GM23338 (cell line): ENCODE measurements around the gene CYTIP. TPM values are rescaled to one million over a fixed set of nuclear protein-coding genes. Genes with fewer than 3 reads are reported as not detected.

ENCODE experiments used
- ATAC-seq: fragments of 200-7000 bp; cut with Tn5 transposase; 3 replicates; pipeline ENCODE4 v1.9.1; 2020
- DNase-seq: peaks from one replicate; pipeline ENCODE4 v3.0.0-alpha.2; 2015; ENCODE audit warnings: low spot score
- H2AFZ ChIP-seq: fragments of 200-600 bp; sonication (generic); 2 replicates; pipeline ENCODE4 v1.8.0; 2016; ENCODE audit warnings: antibody characterized with exemption, mild to moderate bottlenecking, moderate library complexity
- H3F3A ChIP-seq: fragments of 200-600 bp; sonication (generic); replicated peaks from 2 replicates; pipeline ENCODE4 v1.8.0; 2017; ENCODE audit warnings: antibody characterized with exemption, mixed run types, low read depth
- H3K27ac ChIP-seq: fragments of 200-600 bp; sonication (generic); 2 replicates; pipeline ENCODE4 v1.6.1; 2016; ENCODE audit warnings: low read depth
- H3K27me3 ChIP-seq: fragments of 200-600 bp; sonication (generic); 2 replicates; pipeline ENCODE4 v1.8.0; 2016; ENCODE audit warnings: mild to moderate bottlenecking, mixed run types, moderate library complexity; ENCODE audit not compliant: insufficient read depth
- H3K36me3 ChIP-seq: fragments of 200-600 bp; sonication (generic); 2 replicates; pipeline ENCODE4 v1.8.0; 2016; ENCODE audit warnings: mild to moderate bottlenecking; ENCODE audit not compliant: insufficient read depth
- H3K4me1 ChIP-seq: fragments of 200-600 bp; sonication (generic); 2 replicates; pipeline ENCODE4 v1.8.0; 2016; ENCODE audit warnings: mild to moderate bottlenecking, moderate library complexity; ENCODE audit not compliant: insufficient read depth
- H3K4me2 ChIP-seq: fragments of 200-600 bp; sonication (generic); 2 replicates; pipeline ENCODE4 v1.7.1; 2017; ENCODE audit warnings: mixed run types
- H3K4me3 ChIP-seq: fragments of 200-600 bp; sonication (generic); 2 replicates; pipeline ENCODE4 v1.6.1; 2016; ENCODE audit warnings: mixed run types
- H3K79me2 ChIP-seq: fragments of 200-600 bp; sonication (generic); replicated peaks from 2 replicates; pipeline ENCODE4 v1.8.0; 2017; ENCODE audit warnings: mild to moderate bottlenecking; ENCODE audit not compliant: insufficient read depth
- H3K9me2 ChIP-seq: fragments of 200-600 bp; sonication (generic); 2 replicates; pipeline ENCODE4 v1.8.0; 2017; ENCODE audit not compliant: insufficient read depth
- H4K20me1 ChIP-seq: fragments of 200-600 bp; sonication (generic); replicated peaks from 2 replicates; pipeline ENCODE4 v1.8.0; 2017; ENCODE audit warnings: mild to moderate bottlenecking; ENCODE audit not compliant: insufficient read depth
- H3K27ac Mint-ChIP-seq: 2 replicates; pipeline ENCODE4 v1.8.0; 2020; ENCODE audit warnings: inconsistent platforms, mild to moderate bottlenecking, moderate library complexity, mixed read lengths
- H3K27me3 Mint-ChIP-seq: 3 replicates; pipeline ENCODE4 v1.8.0; 2022; ENCODE audit warnings: low read depth, mild to moderate bottlenecking, moderate library complexity, mixed read lengths, inconsistent platforms; ENCODE audit not compliant: insufficient read depth, poor library complexity
- H3K36me3 Mint-ChIP-seq: 3 replicates; pipeline ENCODE4 v1.8.0; 2021; ENCODE audit warnings: low read depth, mild to moderate bottlenecking, inconsistent platforms, moderate library complexity, mixed read lengths
- H3K4me1 Mint-ChIP-seq: 3 replicates; pipeline ENCODE4 v1.8.0; 2020; ENCODE audit warnings: mild to moderate bottlenecking, inconsistent platforms, mixed read lengths
- H3K4me3 Mint-ChIP-seq: 3 replicates; pipeline ENCODE4 v1.8.0; 2021; ENCODE audit warnings: moderate library complexity, mild to moderate bottlenecking, inconsistent platforms, mixed read lengths
- H3K9me3 Mint-ChIP-seq: 3 replicates; pipeline ENCODE4 v1.8.0; 2020; ENCODE audit warnings: moderate library complexity, mild to moderate bottlenecking, inconsistent platforms, mixed read lengths
- CREB1 ChIP-seq: fragments of 250-450 bp; sonication (Bioruptor Pico); IDR thresholded peaks from 2 replicates; pipeline ENCODE4 v1.5.0; 2020; ENCODE audit warnings: low read depth, mild to moderate bottlenecking, moderate library complexity
- ETS1 ChIP-seq: IDR thresholded peaks from 2 replicates; pipeline ENCODE4 v1.6.1; 2016; ENCODE audit warnings: antibody characterized with exemption
- EZH2 ChIP-seq: fragments of 200-600 bp; sonication (generic); IDR thresholded peaks from one replicate; pipeline ENCODE4 v1.8.0; 2017; ENCODE audit warnings: antibody characterized with exemption, mild to moderate bottlenecking, low read depth; ENCODE audit not compliant: unreplicated experiment
- EZH2phosphoT487 ChIP-seq: fragments of 200-600 bp; sonication (generic); IDR thresholded peaks from one replicate; pipeline ENCODE4 v1.8.1; 2018; ENCODE audit warnings: antibody characterized with exemption; ENCODE audit not compliant: unreplicated experiment
- POLR2AphosphoS5 ChIP-seq: IDR thresholded peaks from 2 replicates; pipeline ENCODE4 v1.6.1; 2016; ENCODE audit warnings: antibody characterized with exemption, low read depth
- STAT1 ChIP-seq: IDR thresholded peaks from one replicate; pipeline ENCODE4 v1.6.1; 2016; ENCODE audit warnings: antibody characterized with exemption; ENCODE audit not compliant: unreplicated experiment
- ZNF114 ChIP-seq: fragments of 250-450 bp; sonication (Bioruptor Pico); IDR thresholded peaks from 2 replicates; pipeline ENCODE4 v1.5.0; 2020; ENCODE audit warnings: mild to moderate bottlenecking, moderate library complexity
- ZNF331 ChIP-seq: fragments of 250-450 bp; sonication (Bioruptor Pico); IDR thresholded peaks from 2 replicates; pipeline ENCODE4 v1.5.0; 2020; ENCODE audit warnings: low read depth, mild to moderate bottlenecking, moderate library complexity
- polyA plus RNA-seq: library from polyadenylated mRNA; unstranded; fragments of >200 nt; fragmentation: Nextera tagmentation; extraction: Ambion mirVana; gene quantifications from 2 replicates; pipeline ENCODE4 v1.2.1, GENCODE V29; 2016
- total RNA-seq: library from RNA; depleted of rRNA; stranded (reverse); fragments of >200 nt; shearing (Covaris generic); gene quantifications from 2 replicates; pipeline ENCODE4 v1.2.3, GENCODE V29; 2014
- TF ChIP-seq, protein P1 (sequence below): fragments of 250-450 bp; sonication (Bioruptor Pico); IDR thresholded peaks from 2 replicates; pipeline ENCODE4 v1.5.0; 2020; ENCODE audit warnings: mild to moderate bottlenecking, moderate library complexity
- TF ChIP-seq, protein P2 (sequence below): IDR thresholded peaks from one replicate; pipeline ENCODE4 v1.6.1; 2018; ENCODE audit warnings: antibody characterized with exemption; ENCODE audit not compliant: unreplicated experiment

CYTIP gene
- total and polyA plus RNA-seq, 2 experiments from 2014 or later, result not detected

DNA sequence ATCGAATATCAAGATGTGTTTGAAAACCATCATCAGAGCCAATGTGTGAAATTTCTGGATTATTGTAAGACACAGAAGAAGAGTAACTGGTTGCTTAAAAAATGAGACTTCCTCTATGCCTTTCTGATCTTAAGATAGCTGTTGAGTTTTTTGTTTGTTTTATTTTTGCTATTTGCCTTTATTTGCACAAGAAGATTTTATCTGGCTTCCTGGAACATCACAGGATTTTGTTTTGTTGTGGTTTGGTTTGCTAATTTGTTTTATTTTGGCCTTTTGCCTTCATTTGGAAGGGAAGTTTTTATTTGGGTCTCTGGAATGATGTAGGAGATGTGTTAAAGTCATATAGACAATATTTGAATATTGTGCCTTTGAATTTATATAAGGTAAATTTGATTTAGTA, 3.9 kb upstream of the CYTIP start (continued):
- TF ChIP-seq, protein P1, sequence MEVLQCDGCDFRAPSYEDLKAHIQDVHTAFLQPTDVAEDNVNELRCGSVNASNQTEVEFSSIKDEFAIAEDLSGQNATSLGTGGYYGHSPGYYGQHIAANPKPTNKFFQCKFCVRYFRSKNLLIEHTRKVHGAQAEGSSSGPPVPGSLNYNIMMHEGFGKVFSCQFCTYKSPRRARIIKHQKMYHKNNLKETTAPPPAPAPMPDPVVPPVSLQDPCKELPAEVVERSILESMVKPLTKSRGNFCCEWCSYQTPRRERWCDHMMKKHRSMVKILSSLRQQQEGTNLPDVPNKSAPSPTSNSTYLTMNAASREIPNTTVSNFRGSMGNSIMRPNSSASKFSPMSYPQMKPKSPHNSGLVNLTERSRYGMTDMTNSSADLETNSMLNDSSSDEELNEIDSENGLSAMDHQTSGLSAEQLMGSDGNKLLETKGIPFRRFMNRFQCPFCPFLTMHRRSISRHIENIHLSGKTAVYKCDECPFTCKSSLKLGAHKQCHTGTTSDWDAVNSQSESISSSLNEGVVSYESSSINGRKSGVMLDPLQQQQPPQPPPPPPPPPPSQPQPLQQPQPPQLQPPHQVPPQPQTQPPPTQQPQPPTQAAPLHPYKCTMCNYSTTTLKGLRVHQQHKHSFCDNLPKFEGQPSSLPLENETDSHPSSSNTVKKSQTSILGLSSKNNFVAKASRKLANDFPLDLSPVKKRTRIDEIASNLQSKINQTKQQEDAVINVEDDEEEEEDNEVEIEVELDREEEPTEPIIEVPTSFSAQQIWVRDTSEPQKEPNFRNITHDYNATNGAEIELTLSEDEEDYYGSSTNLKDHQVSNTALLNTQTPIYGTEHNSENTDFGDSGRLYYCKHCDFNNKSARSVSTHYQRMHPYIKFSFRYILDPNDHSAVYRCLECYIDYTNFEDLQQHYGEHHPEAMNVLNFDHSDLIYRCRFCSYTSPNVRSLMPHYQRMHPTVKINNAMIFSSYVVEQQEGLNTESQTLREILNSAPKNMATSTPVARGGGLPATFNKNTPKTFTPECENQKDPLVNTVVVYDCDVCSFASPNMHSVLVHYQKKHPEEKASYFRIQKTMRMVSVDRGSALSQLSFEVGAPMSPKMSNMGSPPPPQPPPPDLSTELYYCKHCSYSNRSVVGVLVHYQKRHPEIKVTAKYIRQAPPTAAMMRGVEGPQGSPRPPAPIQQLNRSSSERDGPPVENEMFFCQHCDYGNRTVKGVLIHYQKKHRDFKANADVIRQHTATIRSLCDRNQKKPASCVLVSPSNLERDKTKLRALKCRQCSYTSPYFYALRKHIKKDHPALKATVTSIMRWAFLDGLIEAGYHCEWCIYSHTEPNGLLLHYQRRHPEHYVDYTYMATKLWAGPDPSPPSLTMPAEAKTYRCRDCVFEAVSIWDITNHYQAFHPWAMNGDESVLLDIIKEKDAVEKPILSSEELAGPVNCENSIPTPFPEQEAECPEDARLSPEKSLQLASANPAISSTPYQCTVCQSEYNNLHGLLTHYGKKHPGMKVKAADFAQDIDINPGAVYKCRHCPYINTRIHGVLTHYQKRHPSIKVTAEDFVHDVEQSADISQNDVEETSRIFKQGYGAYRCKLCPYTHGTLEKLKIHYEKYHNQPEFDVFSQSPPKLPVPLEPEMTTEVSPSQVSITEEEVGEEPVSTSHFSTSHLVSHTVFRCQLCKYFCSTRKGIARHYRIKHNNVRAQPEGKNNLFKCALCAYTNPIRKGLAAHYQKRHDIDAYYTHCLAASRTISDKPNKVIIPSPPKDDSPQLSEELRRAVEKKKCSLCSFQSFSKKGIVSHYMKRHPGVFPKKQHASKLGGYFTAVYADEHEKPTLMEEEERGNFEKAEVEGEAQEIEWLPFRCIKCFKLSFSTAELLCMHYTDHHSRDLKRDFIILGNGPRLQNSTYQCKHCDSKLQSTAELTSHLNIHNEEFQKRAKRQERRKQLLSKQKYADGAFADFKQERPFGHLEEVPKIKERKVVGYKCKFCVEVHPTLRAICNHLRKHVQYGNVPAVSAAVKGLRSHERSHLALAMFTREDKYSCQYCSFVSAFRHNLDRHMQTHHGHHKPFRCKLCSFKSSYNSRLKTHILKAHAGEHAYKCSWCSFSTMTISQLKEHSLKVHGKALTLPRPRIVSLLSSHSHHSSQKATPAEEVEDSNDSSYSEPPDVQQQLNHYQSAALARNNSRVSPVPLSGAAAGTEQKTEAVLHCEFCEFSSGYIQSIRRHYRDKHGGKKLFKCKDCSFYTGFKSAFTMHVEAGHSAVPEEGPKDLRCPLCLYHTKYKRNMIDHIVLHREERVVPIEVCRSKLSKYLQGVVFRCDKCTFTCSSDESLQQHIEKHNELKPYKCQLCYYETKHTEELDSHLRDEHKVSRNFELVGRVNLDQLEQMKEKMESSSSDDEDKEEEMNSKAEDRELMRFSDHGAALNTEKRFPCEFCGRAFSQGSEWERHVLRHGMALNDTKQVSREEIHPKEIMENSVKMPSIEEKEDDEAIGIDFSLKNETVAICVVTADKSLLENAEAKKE (CRISPR knock-in tag), result no peak
- TF ChIP-seq ZNF331 (CRISPR knock-in tag) (no peak), EZH2phosphoT487 (no peak), EZH2 (no peak)

- Histone ChIP-seq H4K20me1 (no peaks in the 10 kb centered on the region), H3K27ac (no peak overlapping the region), H3K4me1 (no peaks in the 10 kb centered on the region), H3F3A (no peaks in the 10 kb centered on the region), H3K4me2 (no peak overlapping the region), H3K79me2 (no peaks in the 10 kb centered on the region), H3K27me3 (no peaks in the 10 kb centered on the region), H3K4me3 (no peak overlapping the region), H2AFZ (no peak overlapping the region), H3K36me3 (no peaks in the 10 kb centered on the region), H3K9me2 (no peaks in the 10 kb centered on the region)
- DNase-seq, result no peak
- TF ChIP-seq CREB1 (CRISPR knock-in tag), result no peak
- TF ChIP-seq, protein P2, sequence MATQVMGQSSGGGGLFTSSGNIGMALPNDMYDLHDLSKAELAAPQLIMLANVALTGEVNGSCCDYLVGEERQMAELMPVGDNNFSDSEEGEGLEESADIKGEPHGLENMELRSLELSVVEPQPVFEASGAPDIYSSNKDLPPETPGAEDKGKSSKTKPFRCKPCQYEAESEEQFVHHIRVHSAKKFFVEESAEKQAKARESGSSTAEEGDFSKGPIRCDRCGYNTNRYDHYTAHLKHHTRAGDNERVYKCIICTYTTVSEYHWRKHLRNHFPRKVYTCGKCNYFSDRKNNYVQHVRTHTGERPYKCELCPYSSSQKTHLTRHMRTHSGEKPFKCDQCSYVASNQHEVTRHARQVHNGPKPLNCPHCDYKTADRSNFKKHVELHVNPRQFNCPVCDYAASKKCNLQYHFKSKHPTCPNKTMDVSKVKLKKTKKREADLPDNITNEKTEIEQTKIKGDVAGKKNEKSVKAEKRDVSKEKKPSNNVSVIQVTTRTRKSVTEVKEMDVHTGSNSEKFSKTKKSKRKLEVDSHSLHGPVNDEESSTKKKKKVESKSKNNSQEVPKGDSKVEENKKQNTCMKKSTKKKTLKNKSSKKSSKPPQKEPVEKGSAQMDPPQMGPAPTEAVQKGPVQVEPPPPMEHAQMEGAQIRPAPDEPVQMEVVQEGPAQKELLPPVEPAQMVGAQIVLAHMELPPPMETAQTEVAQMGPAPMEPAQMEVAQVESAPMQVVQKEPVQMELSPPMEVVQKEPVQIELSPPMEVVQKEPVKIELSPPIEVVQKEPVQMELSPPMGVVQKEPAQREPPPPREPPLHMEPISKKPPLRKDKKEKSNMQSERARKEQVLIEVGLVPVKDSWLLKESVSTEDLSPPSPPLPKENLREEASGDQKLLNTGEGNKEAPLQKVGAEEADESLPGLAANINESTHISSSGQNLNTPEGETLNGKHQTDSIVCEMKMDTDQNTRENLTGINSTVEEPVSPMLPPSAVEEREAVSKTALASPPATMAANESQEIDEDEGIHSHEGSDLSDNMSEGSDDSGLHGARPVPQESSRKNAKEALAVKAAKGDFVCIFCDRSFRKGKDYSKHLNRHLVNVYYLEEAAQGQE, result no peak
- no peak for TF ChIP-seq ZNF114
- TF ChIP-seq POLR2AphosphoS5, result no peak
- no peak for TF ChIP-seq ETS1
- TF ChIP-seq STAT1, result no peak
- Mint-ChIP-seq H3K9me3 (no peaks in the 10 kb centered on the region), H3K27ac (no peak overlapping the region), H3K36me3 (no peaks in the 10 kb centered on the region), H3K4me3 (no peak overlapping the region), H3K27me3 (no peaks in the 10 kb centered on the region), H3K4me1 (no peaks in the 10 kb centered on the region)
- ATAC-seq, result no peak
Measured at GRCh38 chr2:157447031-157447430, 3.1 kb upstream of the CYTIP start.
